Loucy (cell line): Measurements from ENCODE around the gene GPR45.

Experiments
- H2AFZ ChIP-seq: fragments of 200-600 bp; sonication (generic); 2 replicates; pipeline ENCODE4 v1.6.0; 2016; ENCODE audit warnings: antibody characterized with exemption, mild to moderate bottlenecking, low read length, moderate library complexity
- H3F3A ChIP-seq: fragments of 200-600 bp; 2 replicates; pipeline ENCODE4 v1.6.0; 2016; ENCODE audit warnings: antibody characterized with exemption, low read depth, mild to moderate bottlenecking
- H3K27me3 ChIP-seq: fragments of 200-600 bp; sonication (generic); 2 replicates; pipeline ENCODE4 v1.6.1; 2014; ENCODE audit warnings: low read length, mild to moderate bottlenecking; ENCODE audit not compliant: insufficient read depth, poor library complexity, severe bottlenecking
- H3K36me3 ChIP-seq: fragments of 200-600 bp; sonication (generic); 2 replicates; pipeline ENCODE4 v1.6.1; 2016; ENCODE audit warnings: low read length; ENCODE audit not compliant: insufficient read depth
- H3K4me1 ChIP-seq: fragments of 200-600 bp; sonication (generic); 2 replicates; pipeline ENCODE4 v1.5.1; 2014; ENCODE audit warnings: low read length, mild to moderate bottlenecking; ENCODE audit not compliant: insufficient read depth, poor library complexity, severe bottlenecking
- H3K4me2 ChIP-seq: fragments of 200-600 bp; sonication (generic); 2 replicates; pipeline ENCODE4 v1.6.0; 2014; ENCODE audit warnings: antibody characterized with exemption, low read length, low read depth, mild to moderate bottlenecking; ENCODE audit not compliant: poor library complexity, severe bottlenecking
- H3K4me3 ChIP-seq: fragments of 200-600 bp; sonication (generic); 2 replicates; pipeline ENCODE4 v1.5.1; 2014; ENCODE audit warnings: low read length, mild to moderate bottlenecking, mixed read lengths; ENCODE audit not compliant: poor library complexity, severe bottlenecking
- H3K79me2 ChIP-seq: fragments of 200-600 bp; sonication (generic); 2 replicates; pipeline ENCODE4 v1.6.1; 2014; ENCODE audit warnings: low read length; ENCODE audit not compliant: insufficient read depth
- H3K9ac ChIP-seq: fragments of 200-600 bp; sonication (generic); 2 replicates; pipeline ENCODE4 v1.6.0; 2014; ENCODE audit warnings: mild to moderate bottlenecking, low read depth, low read length, moderate library complexity; ENCODE audit not compliant: poor library complexity, severe bottlenecking
- H3K9me2 ChIP-seq: fragments of 200-600 bp; sonication (generic); replicated peaks from 2 replicates; pipeline ENCODE4 v1.6.1; 2016; ENCODE audit warnings: low read depth, low read length, mixed read lengths
- H3K9me3 ChIP-seq: fragments of 200-600 bp; sonication (generic); 2 replicates; pipeline ENCODE4 v1.6.1; 2014; ENCODE audit warnings: mild to moderate bottlenecking, antibody characterized with exemption, low read length, low read depth; ENCODE audit not compliant: insufficient read depth
- H4K20me1 ChIP-seq: fragments of 200-600 bp; sonication (generic); 2 replicates; pipeline ENCODE4 v1.6.0; 2014; ENCODE audit warnings: antibody characterized with exemption, low read length, mild to moderate bottlenecking; ENCODE audit not compliant: insufficient read depth, poor library complexity, severe bottlenecking
- EZH2phosphoT487 ChIP-seq: fragments of 200-600 bp; IDR thresholded peaks from 2 replicates; pipeline ENCODE4 v1.6.1; 2018; ENCODE audit warnings: antibody characterized with exemption, mild to moderate bottlenecking, moderate library complexity, borderline replicate concordance
- TF ChIP-seq, protein P1 (sequence below): fragments of 200-600 bp; sonication (generic); conservative IDR thresholded peaks from 2 replicates; pipeline ENCODE4 v1.5.1; 2014; ENCODE audit warnings: mild to moderate bottlenecking, antibody characterized with exemption, low read length

GPR45 gene

GRCh38 chr2:105261061-105261460 is 19.5 kb downstream of the GPR45 start:
- H3K9ac ChIP-seq: no peak overlapping the region
- H3K36me3 ChIP-seq: peaks cover 12% of the 10 kb centered on the region; the same call in 1 of the 2 replicates
- no peak overlapping the region for H3K4me3 ChIP-seq
- H4K20me1 ChIP-seq: no peaks in the 10 kb centered on the region
- H3K4me2 ChIP-seq: no peak overlapping the region
- no peak overlapping the region for H2AFZ ChIP-seq
- no peaks in the 10 kb centered on the region for H3K79me2 ChIP-seq
- TF ChIP-seq, protein P1, sequence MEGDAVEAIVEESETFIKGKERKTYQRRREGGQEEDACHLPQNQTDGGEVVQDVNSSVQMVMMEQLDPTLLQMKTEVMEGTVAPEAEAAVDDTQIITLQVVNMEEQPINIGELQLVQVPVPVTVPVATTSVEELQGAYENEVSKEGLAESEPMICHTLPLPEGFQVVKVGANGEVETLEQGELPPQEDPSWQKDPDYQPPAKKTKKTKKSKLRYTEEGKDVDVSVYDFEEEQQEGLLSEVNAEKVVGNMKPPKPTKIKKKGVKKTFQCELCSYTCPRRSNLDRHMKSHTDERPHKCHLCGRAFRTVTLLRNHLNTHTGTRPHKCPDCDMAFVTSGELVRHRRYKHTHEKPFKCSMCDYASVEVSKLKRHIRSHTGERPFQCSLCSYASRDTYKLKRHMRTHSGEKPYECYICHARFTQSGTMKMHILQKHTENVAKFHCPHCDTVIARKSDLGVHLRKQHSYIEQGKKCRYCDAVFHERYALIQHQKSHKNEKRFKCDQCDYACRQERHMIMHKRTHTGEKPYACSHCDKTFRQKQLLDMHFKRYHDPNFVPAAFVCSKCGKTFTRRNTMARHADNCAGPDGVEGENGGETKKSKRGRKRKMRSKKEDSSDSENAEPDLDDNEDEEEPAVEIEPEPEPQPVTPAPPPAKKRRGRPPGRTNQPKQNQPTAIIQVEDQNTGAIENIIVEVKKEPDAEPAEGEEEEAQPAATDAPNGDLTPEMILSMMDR: no peak
- TF ChIP-seq EZH2phosphoT487: no peak
- H3K9me3 ChIP-seq: no peaks in the 10 kb centered on the region
- no peaks in the 10 kb centered on the region for H3F3A ChIP-seq
- H3K9me2 ChIP-seq: no peaks in the 10 kb centered on the region
- no peaks in the 10 kb centered on the region for H3K4me1 ChIP-seq
- no peaks in the 10 kb centered on the region for H3K27me3 ChIP-seq

DNA sequence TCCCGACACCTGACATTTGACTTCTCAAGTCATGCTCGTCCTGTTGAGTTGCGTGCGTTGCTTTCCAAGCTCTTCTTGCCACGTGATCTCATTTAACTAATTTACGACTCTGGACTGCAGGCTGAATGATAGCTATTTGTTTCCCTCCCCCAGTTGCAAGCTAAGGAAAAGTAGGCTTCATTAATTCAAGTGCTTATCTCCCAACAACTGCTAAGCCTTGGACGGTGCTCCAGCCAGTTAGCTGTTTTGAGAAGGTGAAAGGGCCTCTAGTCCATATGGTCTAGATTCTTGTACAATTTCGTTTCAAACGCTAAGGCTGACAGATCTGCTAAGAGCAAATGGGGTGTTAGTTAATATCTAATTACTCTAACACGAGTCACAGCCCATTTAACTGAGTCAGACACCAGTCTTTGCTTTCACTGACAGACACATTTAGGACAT is 21.1 kb downstream of the GPR45 start:
- no peak overlapping the region for H3K4me3 ChIP-seq
- H3K4me2 ChIP-seq: no peak overlapping the region
- H4K20me1 ChIP-seq: no peaks in the 10 kb centered on the region
- H3K4me1 ChIP-seq: no peaks in the 10 kb centered on the region
- no peaks in the 10 kb centered on the region for H3K79me2 ChIP-seq
- H3K9ac ChIP-seq: no peak overlapping the region
- no peak overlapping the region for H2AFZ ChIP-seq
- H3K9me2 ChIP-seq: no peaks in the 10 kb centered on the region
- TF ChIP-seq EZH2phosphoT487: no peak
- TF ChIP-seq, protein P1: no peak
- no peaks in the 10 kb centered on the region for H3K27me3 ChIP-seq
- peaks cover 28% of the 10 kb centered on the region; the same call in 1 of the 2 replicates for H3K36me3 ChIP-seq
- H3K9me3 ChIP-seq: no peaks in the 10 kb centered on the region
- H3F3A ChIP-seq: no peaks in the 10 kb centered on the region

GRCh38 chr2:105269426-105269825 is 27.9 kb downstream of the GPR45 start:
- H3K9me3 ChIP-seq: no peaks in the 10 kb centered on the region
- no peaks in the 10 kb centered on the region for H4K20me1 ChIP-seq
- H3K4me3 ChIP-seq: no peak overlapping the region
- H3K79me2 ChIP-seq: no peaks in the 10 kb centered on the region
- H3K27me3 ChIP-seq: no peaks in the 10 kb centered on the region
- H3K4me2 ChIP-seq: no peak overlapping the region
- H3F3A ChIP-seq: no peaks in the 10 kb centered on the region
- TF ChIP-seq EZH2phosphoT487: no peak
- H3K9me2 ChIP-seq: no peaks in the 10 kb centered on the region
- H2AFZ ChIP-seq: no peak overlapping the region
- H3K4me1 ChIP-seq: no peaks in the 10 kb centered on the region
- no peak overlapping the region for H3K9ac ChIP-seq
- peaks cover 94% of the 10 kb centered on the region; the same call in 1 of the 2 replicates for H3K36me3 ChIP-seq

DNA sequence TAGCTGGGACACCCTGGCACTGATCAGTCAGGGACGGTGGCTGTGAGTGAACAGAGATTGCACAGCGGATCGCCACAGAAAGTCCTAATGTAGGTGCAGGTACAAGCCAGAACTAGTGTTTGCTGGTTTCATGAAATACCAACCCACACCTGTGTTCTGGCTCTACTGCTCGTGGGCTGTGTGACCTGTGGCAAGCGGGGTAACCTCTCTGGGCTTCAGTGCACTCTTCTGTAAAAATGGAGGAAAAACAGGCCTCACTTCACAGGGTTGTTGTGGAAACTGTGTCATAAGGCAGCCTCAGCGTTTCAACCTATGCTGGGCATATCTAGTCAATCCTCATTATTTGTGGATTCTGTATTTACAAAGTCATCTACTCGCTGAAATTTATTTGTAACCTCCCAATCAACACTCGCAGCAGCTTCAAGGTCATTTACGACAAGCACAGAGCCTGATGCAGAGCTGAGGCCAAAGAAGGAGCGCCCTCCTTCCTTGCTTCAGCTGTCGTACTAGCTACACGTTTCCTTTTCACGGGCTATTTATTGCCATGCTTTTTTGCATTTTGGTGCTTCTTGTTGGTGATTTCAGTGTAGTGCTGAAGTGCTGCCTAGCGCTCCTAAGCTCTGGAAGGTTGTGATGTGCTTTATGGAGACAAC is 30.0 kb downstream of the GPR45 start:
- no peak overlapping the region for H3K9ac ChIP-seq
- no peak overlapping the region for H3K4me2 ChIP-seq
- H3K79me2 ChIP-seq: no peaks in the 10 kb centered on the region
- no peaks in the 10 kb centered on the region for H3F3A ChIP-seq
- TF ChIP-seq, protein P1: no peak
- no peak for TF ChIP-seq EZH2phosphoT487
- H2AFZ ChIP-seq: no peak overlapping the region
- H3K9me3 ChIP-seq: no peaks in the 10 kb centered on the region
- no peak overlapping the region for H3K4me3 ChIP-seq
- no peaks in the 10 kb centered on the region for H3K27me3 ChIP-seq
- no peaks in the 10 kb centered on the region for H3K4me1 ChIP-seq
- H3K9me2 ChIP-seq: no peaks in the 10 kb centered on the region
- H4K20me1 ChIP-seq: no peaks in the 10 kb centered on the region
- H3K36me3 ChIP-seq: peaks cover 98% of the 10 kb centered on the region; the same call in 1 of the 2 replicates
